Panc1 (cell line): Measurements from ENCODE around the gene EYA3. TPM values are rescaled to one million over a fixed set of nuclear protein-coding genes. Genes with fewer than 3 reads are reported as not detected.

Experiments
- ATAC-seq: fragments of 200-7000 bp; cut with Tn5 transposase; 2 replicates; pipeline ENCODE4 v1.9.1; 2020; ENCODE audit warnings: mild to moderate bottlenecking, moderate library complexity
- BruUV-seq: library from RNA; stranded (reverse); fragments of 400-500 nt; replicated peaks from 2 replicates; lab custom pipeline; 2021; lab: Mats Ljungman, UMichigan
- CTCF ChIA-PET: fragments of 300-600 bp; sonication (Branson Sonifier 250); formaldehyde crosslinking; loops from one replicate; lab custom pipeline; 2022; ENCODE audit warnings: antibody characterized with exemption; lab: Charles Lee
- POLR2A ChIA-PET: fragments of 300-600 bp; sonication (Branson Sonifier 250); formaldehyde crosslinking; loops from one replicate; lab custom pipeline; 2022; ENCODE audit warnings: antibody characterized with exemption; lab: Charles Lee
- DNase-seq: peaks from one replicate; pipeline ENCODE4 v3.0.0-alpha.2; 2010; ENCODE audit warnings: low read depth, low spot score
- H3K27ac ChIP-seq: 2 replicates; pipeline ENCODE4 v1.5.1; 2011; ENCODE audit warnings: mild to moderate bottlenecking, low read length, inconsistent platforms
- H3K27me3 ChIP-seq: fragments of 200-500 bp; sonication (Bioruptor generic); 2 replicates; pipeline ENCODE4 v1.6.0; 2014; ENCODE audit warnings: low read length, inconsistent platforms; ENCODE audit not compliant: control insufficient read depth, insufficient read depth
- H3K36me3 ChIP-seq: fragments of 200-500 bp; sonication (Bioruptor generic); 2 replicates; pipeline ENCODE4 v1.5.1; 2014; ENCODE audit warnings: inconsistent platforms, mild to moderate bottlenecking, low read length, moderate library complexity; ENCODE audit not compliant: control insufficient read depth, insufficient read depth
- H3K4me1 ChIP-seq: 2 replicates; pipeline ENCODE4 v1.5.1; 2011; ENCODE audit warnings: inconsistent platforms, mild to moderate bottlenecking, low read length, moderate library complexity; ENCODE audit not compliant: control insufficient read depth, insufficient read depth
- H3K4me3 ChIP-seq, 2 experiments: 2 replicates each; pipeline ENCODE4 v1.5.1; 2011 to 2012; ENCODE audit warnings: low read depth in 2 of 2, low read length in 2 of 2, mild to moderate bottlenecking in 2 of 2, inconsistent platforms in 1 of 2, moderate library complexity in 1 of 2
- H3K9me3 ChIP-seq: fragments of 200-500 bp; sonication (Bioruptor generic); 2 replicates; pipeline ENCODE4 v1.5.1; 2014; ENCODE audit warnings: low read depth, mild to moderate bottlenecking, inconsistent platforms, low read length, moderate library complexity; ENCODE audit not compliant: control insufficient read depth, insufficient read depth
- POLR2AphosphoS5 ChIP-seq: IDR thresholded peaks from 2 replicates; pipeline ENCODE4 v1.6.1; 2012; ENCODE audit warnings: mild to moderate bottlenecking, low read depth, low read length, moderate library complexity
- SIN3A ChIP-seq: IDR thresholded peaks from 2 replicates; pipeline ENCODE4 v1.6.1; 2012; ENCODE audit warnings: low read depth, mild to moderate bottlenecking, low read length, moderate library complexity, borderline replicate concordance; ENCODE audit not compliant: insufficient read depth
- TCF7L2 ChIP-seq: IDR thresholded peaks from 2 replicates; pipeline ENCODE4 v1.6.1; 2011; ENCODE audit warnings: mild to moderate bottlenecking, low read depth, low read length, inconsistent platforms
- in situ Hi-C: cut with HindIII; loops from 2 replicates; pipeline ENCODE4 v1.10.0; 2016; ENCODE audit warnings: low sequenced_read_pairs, low pct_unique_long_range_greater_than_20kb
- intact Hi-C: fragments of 100-400 bp; cut with micrococcal nuclease; formaldehyde crosslinking; loops from one replicate; pipeline ENCODE4 v1.10.0; 2022; ENCODE audit not compliant: unreplicated experiment
- total RNA-seq: library from RNA; stranded (reverse); gene quantifications from one replicate; pipeline ENCODE4 v1.2.1, GENCODE V29; 2021; ENCODE audit not compliant: unreplicated experiment
- TF ChIP-seq, protein P1 (sequence below): fragments of 450-650 bp; IDR thresholded peaks from 2 replicates; pipeline ENCODE4 v1.5.1; 2017; ENCODE audit warnings: mild to moderate bottlenecking
- TF ChIP-seq, protein P2 (sequence below), 2 experiments: IDR thresholded peaks; 2 replicates each; pipeline ENCODE4 v1.6.1; 2011 to 2012; ENCODE audit warnings: low read depth in 2 of 2, control low read depth in 1 of 2, low read length in 1 of 2, mild to moderate bottlenecking in 1 of 2, moderate library complexity in 1 of 2; ENCODE audit not compliant: insufficient read depth in 1 of 2

EYA3 gene
- total RNA-seq, 1 experiment from 2014 or later: 17.5 TPM

DNA sequence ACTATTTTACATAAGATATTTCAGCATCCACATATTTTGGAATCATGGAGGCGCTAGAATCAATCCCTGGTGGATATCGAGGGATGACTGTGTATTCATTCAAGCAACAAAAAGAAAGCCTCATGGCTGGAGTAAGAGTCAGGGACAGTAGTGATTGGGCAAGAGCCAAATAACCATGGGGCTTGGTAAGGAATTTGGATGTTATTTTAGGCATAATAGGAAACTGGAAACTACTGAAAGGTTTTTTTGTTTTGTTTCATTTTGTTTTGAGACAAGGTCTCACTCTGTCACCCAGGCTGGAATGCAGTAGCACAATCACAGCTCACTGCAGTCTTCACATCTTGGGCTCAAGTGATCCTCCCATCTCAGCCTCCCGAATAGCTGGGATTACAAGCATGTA lies 33.8 kb upstream of the EYA3 start:
- Histone ChIP-seq H3K4me1 (peaks cover 3% of the 10 kb centered on the region; the same call in 1 of the 2 replicates), H3K36me3 (no peaks in the 10 kb centered on the region), H3K27me3 (no peaks in the 10 kb centered on the region; the same call in 1 of the 2 replicates), H3K27ac (no peak overlapping the region), H3K9me3 (no peaks in the 10 kb centered on the region), H3K4me3 (no peak overlapping the region)
- POLR2A ChIA-PET: no interaction called here
- CTCF ChIA-PET: no interaction called here
- in situ Hi-C loops: no loop called here
- BruUV-seq: no TSS peak
- DNase-seq: no peak
- no peak for ATAC-seq
- intact Hi-C loops: no loop called here
- no peak for TF ChIP-seq TCF7L2

DNA sequence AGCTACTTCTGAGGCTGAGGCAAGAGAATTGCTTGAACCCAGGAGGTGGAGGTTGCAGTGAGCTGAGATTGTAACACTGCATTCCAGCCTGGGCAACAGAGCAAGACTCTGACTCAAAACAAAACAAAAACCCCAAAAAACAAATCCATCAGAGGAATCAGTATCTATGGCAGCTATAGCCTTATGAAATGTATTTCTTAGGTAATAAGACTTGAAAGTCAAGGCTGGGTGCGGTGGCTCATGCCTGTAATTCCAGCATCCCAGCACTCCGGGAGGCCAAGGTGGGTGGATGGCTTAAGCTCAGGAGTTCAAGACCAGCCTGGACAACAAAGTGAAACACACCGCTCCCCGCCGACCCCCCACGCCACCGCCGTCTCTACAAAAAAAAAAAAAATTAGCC lies 31.1 kb upstream of the EYA3 start:
- no peaks in the 10 kb centered on the region for H3K27me3 ChIP-seq
- peaks cover 3% of the 10 kb centered on the region; the same call in 1 of the 2 replicates for H3K4me1 ChIP-seq
- H3K36me3 ChIP-seq: no peaks in the 10 kb centered on the region
- ChIA-PET CTCF (interaction anchor here (0.8 kb wide), 1 partner anchor 10 kb away, joined by 5 read pairs; no protein-coding TSS in a partner anchor), POLR2A (interaction anchor here (0.6 kb wide), 1 partner anchor 98 kb away, joined by 4 read pairs; no protein-coding TSS in a partner anchor)
- in situ Hi-C loops (no loop called here), intact Hi-C loops (no loop called here)
- H3K4me3 ChIP-seq: no peak overlapping the region
- BruUV-seq: no TSS peak
- no peak for TF ChIP-seq SIN3A
- no peak for TF ChIP-seq TCF7L2
- TF ChIP-seq, protein P1, sequence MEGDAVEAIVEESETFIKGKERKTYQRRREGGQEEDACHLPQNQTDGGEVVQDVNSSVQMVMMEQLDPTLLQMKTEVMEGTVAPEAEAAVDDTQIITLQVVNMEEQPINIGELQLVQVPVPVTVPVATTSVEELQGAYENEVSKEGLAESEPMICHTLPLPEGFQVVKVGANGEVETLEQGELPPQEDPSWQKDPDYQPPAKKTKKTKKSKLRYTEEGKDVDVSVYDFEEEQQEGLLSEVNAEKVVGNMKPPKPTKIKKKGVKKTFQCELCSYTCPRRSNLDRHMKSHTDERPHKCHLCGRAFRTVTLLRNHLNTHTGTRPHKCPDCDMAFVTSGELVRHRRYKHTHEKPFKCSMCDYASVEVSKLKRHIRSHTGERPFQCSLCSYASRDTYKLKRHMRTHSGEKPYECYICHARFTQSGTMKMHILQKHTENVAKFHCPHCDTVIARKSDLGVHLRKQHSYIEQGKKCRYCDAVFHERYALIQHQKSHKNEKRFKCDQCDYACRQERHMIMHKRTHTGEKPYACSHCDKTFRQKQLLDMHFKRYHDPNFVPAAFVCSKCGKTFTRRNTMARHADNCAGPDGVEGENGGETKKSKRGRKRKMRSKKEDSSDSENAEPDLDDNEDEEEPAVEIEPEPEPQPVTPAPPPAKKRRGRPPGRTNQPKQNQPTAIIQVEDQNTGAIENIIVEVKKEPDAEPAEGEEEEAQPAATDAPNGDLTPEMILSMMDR: no peak
- TF ChIP-seq POLR2AphosphoS5: no peak
- TF ChIP-seq, protein P2, sequence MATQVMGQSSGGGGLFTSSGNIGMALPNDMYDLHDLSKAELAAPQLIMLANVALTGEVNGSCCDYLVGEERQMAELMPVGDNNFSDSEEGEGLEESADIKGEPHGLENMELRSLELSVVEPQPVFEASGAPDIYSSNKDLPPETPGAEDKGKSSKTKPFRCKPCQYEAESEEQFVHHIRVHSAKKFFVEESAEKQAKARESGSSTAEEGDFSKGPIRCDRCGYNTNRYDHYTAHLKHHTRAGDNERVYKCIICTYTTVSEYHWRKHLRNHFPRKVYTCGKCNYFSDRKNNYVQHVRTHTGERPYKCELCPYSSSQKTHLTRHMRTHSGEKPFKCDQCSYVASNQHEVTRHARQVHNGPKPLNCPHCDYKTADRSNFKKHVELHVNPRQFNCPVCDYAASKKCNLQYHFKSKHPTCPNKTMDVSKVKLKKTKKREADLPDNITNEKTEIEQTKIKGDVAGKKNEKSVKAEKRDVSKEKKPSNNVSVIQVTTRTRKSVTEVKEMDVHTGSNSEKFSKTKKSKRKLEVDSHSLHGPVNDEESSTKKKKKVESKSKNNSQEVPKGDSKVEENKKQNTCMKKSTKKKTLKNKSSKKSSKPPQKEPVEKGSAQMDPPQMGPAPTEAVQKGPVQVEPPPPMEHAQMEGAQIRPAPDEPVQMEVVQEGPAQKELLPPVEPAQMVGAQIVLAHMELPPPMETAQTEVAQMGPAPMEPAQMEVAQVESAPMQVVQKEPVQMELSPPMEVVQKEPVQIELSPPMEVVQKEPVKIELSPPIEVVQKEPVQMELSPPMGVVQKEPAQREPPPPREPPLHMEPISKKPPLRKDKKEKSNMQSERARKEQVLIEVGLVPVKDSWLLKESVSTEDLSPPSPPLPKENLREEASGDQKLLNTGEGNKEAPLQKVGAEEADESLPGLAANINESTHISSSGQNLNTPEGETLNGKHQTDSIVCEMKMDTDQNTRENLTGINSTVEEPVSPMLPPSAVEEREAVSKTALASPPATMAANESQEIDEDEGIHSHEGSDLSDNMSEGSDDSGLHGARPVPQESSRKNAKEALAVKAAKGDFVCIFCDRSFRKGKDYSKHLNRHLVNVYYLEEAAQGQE (IDR thresholded peaks at IDR 0.05; ENCODE audit: insufficient read depth in 1 of 2, low read depth in 2 of 2, low read length in 1 of 2): no peak
- H3K9me3 ChIP-seq: no peaks in the 10 kb centered on the region
- ATAC-seq: no peak
- no peak overlapping the region for H3K27ac ChIP-seq
- no peak for DNase-seq

DNA sequence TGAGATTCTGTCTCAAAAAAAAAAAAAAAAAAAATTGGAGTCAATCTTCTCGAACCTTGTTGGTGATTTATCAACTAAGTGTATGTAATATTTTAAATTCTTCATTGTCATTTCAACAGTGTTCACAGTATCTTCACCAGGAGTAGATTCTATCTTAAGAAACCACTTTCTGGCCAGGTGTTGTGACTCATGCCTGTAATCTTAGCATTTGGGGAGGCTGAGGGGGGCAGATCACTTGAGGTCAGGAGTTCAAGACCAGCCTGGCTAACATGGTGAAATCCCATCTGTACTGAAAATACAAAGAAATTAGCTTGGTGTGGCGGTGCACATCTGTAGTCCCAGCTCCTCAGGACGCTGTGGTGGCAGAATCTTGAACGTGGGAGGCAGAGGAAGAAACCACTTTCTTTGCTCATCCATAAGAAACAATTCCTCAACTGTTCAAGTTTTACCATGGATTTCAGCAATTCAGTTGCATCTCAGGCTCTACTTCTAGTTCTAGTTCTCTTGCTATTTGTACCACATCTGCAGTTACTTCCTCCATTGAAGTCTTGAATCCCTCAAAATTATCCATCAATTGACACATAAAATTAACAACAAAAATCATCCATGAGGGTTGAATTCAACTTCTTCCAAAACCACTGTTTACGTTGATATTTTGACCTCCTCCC lies 30.4 kb upstream of the EYA3 start:
- no peaks in the 10 kb centered on the region for H3K27me3 ChIP-seq
- BruUV-seq: no TSS peak
- H3K27ac ChIP-seq: no peak overlapping the region
- H3K9me3 ChIP-seq: no peaks in the 10 kb centered on the region
- POLR2A ChIA-PET: interaction anchor here (0.6 kb wide), 1 partner anchor 99 kb away, joined by 4 read pairs; no protein-coding TSS in a partner anchor
- H3K4me1 ChIP-seq: peaks cover 2% of the 10 kb centered on the region; the same call in 1 of the 2 replicates
- CTCF ChIA-PET: interaction anchor here (0.7 to 0.8 kb wide), 2 partner anchors 11 to 26 kb away, joined by 5 read pairs; no protein-coding TSS in a partner anchor
- TF ChIP-seq, protein P1: no peak
- no peak for TF ChIP-seq TCF7L2
- TF ChIP-seq SIN3A: no peak
- TF ChIP-seq, protein P2 (IDR thresholded peaks at IDR 0.05; ENCODE audit: insufficient read depth in 1 of 2, low read depth in 2 of 2, low read length in 1 of 2): no peak
- no peak for TF ChIP-seq POLR2AphosphoS5
- H3K36me3 ChIP-seq: no peaks in the 10 kb centered on the region
- H3K4me3 ChIP-seq: no peak overlapping the region
- DNase-seq (no peak), ATAC-seq (no peak)
- in situ Hi-C loops: no loop called here
- intact Hi-C loops: no loop called here
